IMR-90 (cell line): ENCODE measurements around the gene CELSR1. TPM values are rescaled to one million over a fixed set of nuclear protein-coding genes. Genes with fewer than 3 reads are reported as not detected.

Source experiments
- ATAC-seq: fragments of 200-7000 bp; cut with Tn5 transposase; 2 replicates; pipeline ENCODE4 v1.9.1; 2020; ENCODE audit warnings: low read depth, mild to moderate bottlenecking, moderate library complexity
- BruUV-seq: library from RNA; stranded (reverse); fragments of 400-500 nt; replicated peaks from 2 replicates; lab custom pipeline; 2021; lab: Mats Ljungman, UMichigan
- CTCF ChIA-PET: fragments of 300-600 bp; formaldehyde crosslinking; extraction: SDS; loops from one replicate; lab custom pipeline; 2021; ENCODE audit warnings: antibody characterized with exemption; lab: Yijun Ruan, JAX
- POLR2A ChIA-PET: fragments of 300-600 bp; sonication (Branson Sonifier 250); formaldehyde crosslinking; loops from one replicate; lab custom pipeline; 2022; ENCODE audit warnings: antibody characterized with exemption; ENCODE audit not compliant: unreplicated experiment; lab: Charles Lee
- DNase-seq: peaks from one replicate; pipeline ENCODE4 v3.0.0; 2013
- H2AFZ ChIP-seq: replicated peaks from 2 replicates; pipeline ENCODE3; 2013; ENCODE audit warnings: low read length, mild to moderate bottlenecking; ENCODE audit not compliant: poor library complexity
- H2AK5ac ChIP-seq: 2 replicates; pipeline ENCODE4 v1.6.1; 2013; ENCODE audit warnings: low read depth, low read length, inconsistent platforms
- H2AK9ac ChIP-seq: replicated peaks from 2 replicates; pipeline ENCODE3; 2013; ENCODE audit warnings: mild to moderate bottlenecking, low read depth, low read length, moderate library complexity; ENCODE audit not compliant: poor library complexity
- H2BK120ac ChIP-seq: 2 replicates; pipeline ENCODE4 v1.6.1; 2013; ENCODE audit warnings: low read depth, low read length, inconsistent platforms
- H2BK15ac ChIP-seq: 3 replicates; pipeline ENCODE4 v1.6.1; 2013; ENCODE audit warnings: low read depth, low read length, inconsistent platforms
- H2BK20ac ChIP-seq: 2 replicates; pipeline ENCODE4 v1.6.1; 2013; ENCODE audit warnings: low read depth, mild to moderate bottlenecking, inconsistent platforms, low read length, moderate library complexity
- H2BK5ac ChIP-seq: 2 replicates; pipeline ENCODE4 v1.6.1; 2013; ENCODE audit warnings: mild to moderate bottlenecking, low read depth, low read length, inconsistent platforms; ENCODE audit not compliant: poor library complexity, severe bottlenecking
- H3K14ac ChIP-seq: replicated peaks from 2 replicates; pipeline ENCODE4 v1.6.1; 2013; ENCODE audit warnings: low read depth, low read length, inconsistent platforms
- H3K18ac ChIP-seq: 2 replicates; pipeline ENCODE4 v1.6.1; 2013; ENCODE audit warnings: low read depth, low read length, control low read depth
- H3K23ac ChIP-seq: 2 replicates; pipeline ENCODE4 v1.6.1; 2013; ENCODE audit warnings: low read depth, low read length, inconsistent platforms
- H3K27ac ChIP-seq: 2 replicates; pipeline ENCODE4 v1.5.1; 2013; ENCODE audit warnings: mild to moderate bottlenecking, control low read depth, low read length; ENCODE audit not compliant: insufficient read depth
- H3K27me3 ChIP-seq: 2 replicates; pipeline ENCODE4 v1.6.1; 2013; ENCODE audit warnings: low read length; ENCODE audit not compliant: control insufficient read depth, insufficient read depth
- H3K36me3 ChIP-seq: 2 replicates; pipeline ENCODE4 v1.6.1; 2013; ENCODE audit warnings: low read length, mixed read lengths; ENCODE audit not compliant: control insufficient read depth, insufficient read depth
- H3K4ac ChIP-seq: 2 replicates; pipeline ENCODE4 v1.6.1; 2013; ENCODE audit warnings: low read depth, low read length, inconsistent platforms
- H3K4me1 ChIP-seq: 2 replicates; pipeline ENCODE4 v1.6.1; 2013; ENCODE audit warnings: low read length, mixed read lengths; ENCODE audit not compliant: control insufficient read depth, insufficient read depth
- H3K4me2 ChIP-seq: 2 replicates; pipeline ENCODE4 v1.6.1; 2013; ENCODE audit warnings: low read depth, mild to moderate bottlenecking, control low read depth, low read length, moderate library complexity
- H3K4me3 ChIP-seq: 2 replicates; pipeline ENCODE4 v1.5.1; 2013; ENCODE audit warnings: low read depth, mild to moderate bottlenecking, control low read depth, low read length, moderate library complexity; ENCODE audit not compliant: insufficient read depth
- H3K56ac ChIP-seq: 2 replicates; pipeline ENCODE4 v1.6.1; 2013; ENCODE audit warnings: low read length, inconsistent platforms; ENCODE audit not compliant: insufficient read depth; ENCODE audit errors: extremely low read depth
- H3K79me1 ChIP-seq, 2 experiments: 2 replicates each; pipeline ENCODE4 v1.6.1; 2013; ENCODE audit warnings: low read length in 2 of 2, inconsistent platforms in 1 of 2, low read depth in 1 of 2
- H3K9ac ChIP-seq: 2 replicates; pipeline ENCODE4 v1.6.1; 2013; ENCODE audit warnings: low read depth, low read length, control low read depth
- H3K9me1 ChIP-seq: 2 replicates; pipeline ENCODE4 v1.6.1; 2013; ENCODE audit warnings: low read length, inconsistent platforms; ENCODE audit not compliant: insufficient read depth
- H3K9me3 ChIP-seq: 2 replicates; pipeline ENCODE4 v1.6.1; 2013; ENCODE audit warnings: low read length; ENCODE audit not compliant: control insufficient read depth, insufficient read depth
- H4K20me1 ChIP-seq: 2 replicates; pipeline ENCODE4 v1.6.1; 2013; ENCODE audit warnings: low read length, inconsistent platforms; ENCODE audit not compliant: insufficient read depth
- H4K5ac ChIP-seq: 2 replicates; pipeline ENCODE4 v1.6.1; 2013; ENCODE audit warnings: mild to moderate bottlenecking, low read depth, low read length, control low read depth
- H4K8ac ChIP-seq, 2 experiments: 2 replicates each; pipeline ENCODE4 v1.6.1; 2013; ENCODE audit warnings: low read depth in 2 of 2, low read length in 2 of 2, control low read depth in 1 of 2, inconsistent platforms in 1 of 2
- H4K91ac ChIP-seq: 2 replicates; pipeline ENCODE4 v1.6.1; 2013; ENCODE audit warnings: low read depth, low read length, inconsistent platforms; ENCODE audit not compliant: insufficient read depth
- BHLHE40 ChIP-seq: fragments of 150-350 bp; IDR thresholded peaks from 2 replicates; pipeline ENCODE4 v1.6.1; 2016; ENCODE audit warnings: mild to moderate bottlenecking, low read depth, low read length
- CEBPB ChIP-seq: IDR thresholded peaks from 2 replicates; pipeline ENCODE4 v1.6.1; 2012; ENCODE audit warnings: low read depth, low read length, improper control_type of control experiment
- CHD1 ChIP-seq: IDR thresholded peaks from 2 replicates; pipeline ENCODE4 v1.6.1; 2012; ENCODE audit warnings: low read depth, low read length, improper control_type of control experiment
- CTCF ChIP-seq: conservative IDR thresholded peaks from 2 replicates; pipeline ENCODE4 v1.5.1; 2012; ENCODE audit warnings: mild to moderate bottlenecking, low read depth, low read length, improper control_type of control experiment
- ELK1 ChIP-seq: fragments of 150-350 bp; IDR thresholded peaks from 2 replicates; pipeline ENCODE4 v1.6.1; 2016; ENCODE audit warnings: low read depth, mild to moderate bottlenecking, low read length, moderate library complexity, borderline replicate concordance
- FOS ChIP-seq: fragments of 150-350 bp; IDR thresholded peaks from 2 replicates; pipeline ENCODE4 v1.6.1; 2016; ENCODE audit warnings: low read depth, low read length
- MAFK ChIP-seq: IDR thresholded peaks from 2 replicates; pipeline ENCODE4 v1.6.1; 2012; ENCODE audit warnings: low read depth, low read length, improper control_type of control experiment
- MAZ ChIP-seq: IDR thresholded peaks from 2 replicates; pipeline ENCODE4 v1.6.1; 2012; ENCODE audit warnings: low read depth, mild to moderate bottlenecking, low read length, improper control_type of control experiment, moderate library complexity, borderline replicate concordance
- MXI1 ChIP-seq: IDR thresholded peaks from 2 replicates; pipeline ENCODE4 v1.6.1; 2012; ENCODE audit warnings: low read depth, mild to moderate bottlenecking, low read length, moderate library complexity, borderline replicate concordance
- POLR2A ChIP-seq: IDR thresholded peaks from 2 replicates; pipeline ENCODE4 v1.6.1; 2012; ENCODE audit warnings: mild to moderate bottlenecking, low read depth, low read length
- RAD21 ChIP-seq: IDR thresholded peaks from 2 replicates; pipeline ENCODE4 v1.6.1; 2012; ENCODE audit warnings: low read length, improper control_type of control experiment
- RFX5 ChIP-seq: IDR thresholded peaks from 2 replicates; pipeline ENCODE4 v1.8.0; 2012; ENCODE audit warnings: low read depth, mild to moderate bottlenecking, low read length, moderate library complexity
- USF2 ChIP-seq: fragments of 150-350 bp; IDR thresholded peaks from 2 replicates; pipeline ENCODE4 v1.6.1; 2017; ENCODE audit warnings: mild to moderate bottlenecking, antibody characterized with exemption, low read length, low read depth
- WGBS, 2 experiments: methylation state at CpG; one replicate each; pipeline versions ENCODE4 v1.1.5 to v1.1.7; 2013; ENCODE audit warnings: missing lambda C conversion rate in 2 of 2; ENCODE audit not compliant: insufficient read length in 1 of 2; ENCODE audit errors: extremely low coverage in 2 of 2; 5-methylcytosine and 5-hydroxymethylcytosine counted together
- dilution Hi-C: fragments of 300-500 bp; cut with HindIII; formaldehyde crosslinking; loops from one replicate; pipeline ENCODE4 v1.14.3; 2018; ENCODE audit warnings: low sequenced_read_pairs; ENCODE audit not compliant: unreplicated experiment
- in situ Hi-C: fragments of 300-500 bp; cut with MboI; formaldehyde crosslinking; loops from 3 replicates; pipeline ENCODE4 v1.14.3; 2019; ENCODE audit warnings: low sequenced_read_pairs, inconsistent platforms, mixed read lengths
- intact Hi-C: fragments of 100-400 bp; cut with micrococcal nuclease; formaldehyde crosslinking; loops from 2 replicates; pipeline ENCODE4 v1.10.0; 2022
- polyA plus RNA-seq, 3 experiments: library from polyadenylated mRNA; depleted of rRNA; stranded (reverse); fragments of >200 nt; gene quantifications; 2 replicates each; pipeline ENCODE4 v1.2.3, GENCODE V29; 2012; ENCODE audit warnings: low replicate concordance in 1 of 3
- total RNA-seq: library from RNA; depleted of rRNA; stranded (reverse); fragments of >200 nt; gene quantifications from 2 replicates; pipeline ENCODE4 v1.2.3, GENCODE V29; 2012

The CELSR1 gene
- total and polyA plus RNA-seq, 2 of the 4 experiments (the other 2 are of a cell fraction), result 0.36 to 0.82 TPM

GRCh38 chr22:46419754-46420571 is 117.5 kb downstream of the CELSR1 start (continued):
- no peak for TF ChIP-seq FOS

- no peaks in the 10 kb centered on the region for H3K36me3 ChIP-seq
- H2AK5ac ChIP-seq, result no peak overlapping the region
- H3K4ac ChIP-seq, result no peak overlapping the region
- H4K8ac ChIP-seq, result no peak overlapping the region
- no peak overlapping the region for H3K27ac ChIP-seq
- H3K18ac ChIP-seq, result no peak overlapping the region
- H3K4me1 ChIP-seq, result no peaks in the 10 kb centered on the region
- ChIA-PET POLR2A (no interaction called here), CTCF (no interaction called here)
- ATAC-seq (no peak), DNase-seq (no peak)
- H4K5ac ChIP-seq, result no peak overlapping the region
- H3K56ac ChIP-seq, result no peak overlapping the region
- no peak overlapping the region for H3K4me2 ChIP-seq
- H2AFZ ChIP-seq, result no peak overlapping the region
- no peak overlapping the region for H2AK9ac ChIP-seq
- no peaks in the 10 kb centered on the region for H4K20me1 ChIP-seq
- H3K9ac ChIP-seq, result no peak overlapping the region
- H3K79me1 ChIP-seq, result no peaks in the 10 kb centered on the region
- no peak overlapping the region for H3K14ac ChIP-seq
- in situ Hi-C loops (no loop called here), intact Hi-C loops (no loop called here), dilution Hi-C loops (no loop called here)
- no peak overlapping the region for H2BK15ac ChIP-seq
- no peak overlapping the region for H3K4me3 ChIP-seq
- H2BK5ac ChIP-seq, result no peak overlapping the region
- no peak overlapping the region for H2BK120ac ChIP-seq
- no peak overlapping the region for H4K91ac ChIP-seq
- no TSS peak for BruUV-seq
- H3K23ac ChIP-seq, result no peak overlapping the region
- no peak overlapping the region for H2BK20ac ChIP-seq
- peaks cover 5% of the 10 kb centered on the region for H3K9me1 ChIP-seq
- WGBS, 2 experiments, result no CpG with 5 or more reads among the region's 11 CpGs
- peaks cover 4% of the 10 kb centered on the region for H3K9me3 ChIP-seq
- H3K27me3 ChIP-seq, result peaks cover 32% of the 10 kb centered on the region
- TF ChIP-seq MXI1, result no peak
- TF ChIP-seq USF2, result no peak
- TF ChIP-seq FOS, result no peak
- no peak for TF ChIP-seq CTCF
- no peak for TF ChIP-seq CHD1
- no peak for TF ChIP-seq CEBPB
- no peak for TF ChIP-seq MAZ
- TF ChIP-seq RFX5, result no peak
- no peak for TF ChIP-seq BHLHE40
- TF ChIP-seq MAFK, result no peak
- no peak for TF ChIP-seq RAD21
- no peak for TF ChIP-seq POLR2A
- no peak for TF ChIP-seq ELK1
Observed at GRCh38 chr22:46418827-46419226, 118.6 kb downstream of the CELSR1 start.
